Naive thymus-derived CD4-positive, alpha-beta T cell (primary cell): Measurements from ENCODE around the gene LSG1. TPM values are rescaled to one million over a fixed set of nuclear protein-coding genes. Genes with fewer than 3 reads are reported as not detected.

Experiments
- ATAC-seq: fragments of 150-1000 bp; cut with Tn5 transposase; 2 replicates; pipeline ENCODE4 v1.10.0; 2021; ENCODE audit warnings: mild to moderate bottlenecking, moderate library complexity
- CTCF ChIA-PET: fragments of 350-600 bp; sonication (Branson Sonifier 250); formaldehyde crosslinking; loops from one replicate; lab custom pipeline; 2021; ENCODE audit warnings: antibody characterized with exemption; lab: Charles Lee
- POLR2A ChIA-PET: fragments of 350-600 bp; sonication (Branson Sonifier 250); formaldehyde crosslinking; loops from one replicate; lab custom pipeline; 2021; ENCODE audit warnings: antibody characterized with exemption, inconsistent platforms; lab: Charles Lee
- DNase-seq, 9 donors: peaks; one replicate each; pipeline versions ENCODE4 v3.0.0 to v3.0.0-alpha.2; 2020 to 2022; ENCODE audit warnings: mixed read lengths in 1 of 9
- H3K27ac ChIP-seq: one replicate; pipeline ENCODE4 v1.7.0; 2013; ENCODE audit warnings: mild to moderate bottlenecking, low read depth, low read length, moderate library complexity
- H3K27me3 ChIP-seq, 2 donors: one replicate each; pipeline ENCODE4 v1.7.0; 2013; ENCODE audit warnings: low read length in 2 of 2, mild to moderate bottlenecking in 2 of 2, moderate library complexity in 2 of 2; ENCODE audit not compliant: control insufficient read depth in 2 of 2, insufficient read depth in 2 of 2
- H3K36me3 ChIP-seq, 3 experiments: 1 replicate in 2 of 3; 2 replicates in 1 of 3; pipeline ENCODE4 v1.7.0; 2013; ENCODE audit warnings: low read length in 3 of 3, mild to moderate bottlenecking in 3 of 3, moderate library complexity in 1 of 3; ENCODE audit not compliant: insufficient read depth in 3 of 3, control insufficient read depth in 2 of 3
- H3K4me1 ChIP-seq, 2 donors: one replicate each; pipeline ENCODE4 v1.7.0; 2013; ENCODE audit warnings: low read length in 2 of 2, mild to moderate bottlenecking in 2 of 2, moderate library complexity in 1 of 2; ENCODE audit not compliant: control insufficient read depth in 2 of 2, insufficient read depth in 2 of 2
- H3K4me3 ChIP-seq: 2 replicates; pipeline ENCODE4 v1.7.0; 2013; ENCODE audit warnings: mild to moderate bottlenecking, low read length
- H3K9me3 ChIP-seq, 3 experiments: 1 replicate in 2 of 3; 2 replicates in 1 of 3; pipeline ENCODE4 v1.7.0; 2013; ENCODE audit warnings: low read length in 3 of 3; ENCODE audit not compliant: control insufficient read depth in 2 of 3
- H3K27ac Mint-ChIP-seq, 9 donors: one replicate each; pipeline ENCODE4 v1.8.0; 2020 to 2022; ENCODE audit warnings: mixed read lengths in 9 of 9, mild to moderate bottlenecking in 8 of 9, moderate library complexity in 5 of 9, inconsistent platforms in 2 of 9
- H3K27me3 Mint-ChIP-seq, 5 donors: one replicate each; pipeline ENCODE4 v1.8.0; 2021 to 2022; ENCODE audit warnings: mixed read lengths in 5 of 5, mild to moderate bottlenecking in 1 of 5
- H3K36me3 Mint-ChIP-seq, 5 donors: one replicate each; pipeline ENCODE4 v1.8.0; 2020 to 2022; ENCODE audit warnings: mixed read lengths in 5 of 5, mild to moderate bottlenecking in 3 of 5, inconsistent platforms in 1 of 5
- H3K4me1 Mint-ChIP-seq, 7 donors: one replicate each; pipeline ENCODE4 v1.8.0; 2020 to 2022; ENCODE audit warnings: mixed read lengths in 7 of 7, mild to moderate bottlenecking in 3 of 7, inconsistent platforms in 1 of 7
- H3K4me3 Mint-ChIP-seq, 10 donors: one replicate each; pipeline ENCODE4 v1.8.0; 2020 to 2022; ENCODE audit warnings: mild to moderate bottlenecking in 10 of 10, mixed read lengths in 10 of 10, moderate library complexity in 6 of 10, inconsistent platforms in 2 of 10
- H3K9me3 Mint-ChIP-seq, 11 donors: one replicate each; pipeline ENCODE4 v1.8.0; 2020 to 2022; ENCODE audit warnings: mixed read lengths in 11 of 11, mild to moderate bottlenecking in 4 of 11, inconsistent platforms in 1 of 11, moderate library complexity in 1 of 11
- intact Hi-C, 2 donors: fragments of 100-400 bp; cut with micrococcal nuclease; formaldehyde crosslinking; loops; one replicate each; pipeline ENCODE4 v1.15.1; 2023
- polyA plus RNA-seq, 2 donors: library from polyadenylated mRNA; unstranded; fragments of 300-500 nt; fragmentation: Illumina TruSeq; gene quantifications; one replicate each; pipeline ENCODE4 v1.2.3, GENCODE V29; 2021
- total RNA-seq, 6 experiments: library from RNA in 5 of 6; stranded (reverse) in 5 of 6; gene quantifications; 1 replicate in 5 of 6; 2 replicates in 1 of 6; pipeline ENCODE4 v1.2.3 and lab custom pipeline; 2021 to 2026

LSG1 gene
- total and polyA plus RNA-seq, 7 experiments from 2014 or later: 18.4 to 59.2 (median 44.5) TPM

DNA sequence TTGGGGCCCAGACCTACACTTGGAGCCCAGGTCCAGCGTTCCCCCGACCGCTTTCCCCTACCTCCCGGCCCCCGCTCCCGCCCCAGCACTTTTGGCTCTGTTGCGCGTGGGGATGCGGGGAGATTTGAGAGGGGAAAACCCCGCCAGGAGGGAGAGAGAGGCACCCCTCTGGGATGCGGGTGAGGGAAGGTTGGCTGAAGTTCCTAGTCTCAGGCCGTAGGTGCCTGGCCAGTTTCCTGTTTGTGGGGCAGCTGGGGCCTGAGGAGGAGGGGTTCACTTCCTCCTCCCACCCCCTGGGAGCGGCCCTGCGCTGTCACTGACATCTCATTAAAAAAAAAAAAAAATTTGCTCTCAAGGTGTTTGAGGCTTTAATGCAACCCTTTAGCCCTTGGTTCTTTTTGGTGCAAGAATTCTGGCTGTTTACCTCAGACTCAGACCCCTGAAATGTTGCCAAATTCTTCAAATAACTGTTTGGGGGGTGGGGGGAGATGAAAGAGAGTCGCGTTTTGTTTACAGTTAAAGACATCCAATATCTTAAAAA lies 16.3 kb upstream of the LSG1 start:
- Histone ChIP-seq H3K36me3 (no peaks in the 10 kb centered on the region), H3K27ac (peak overlapping the region; percentile 38), H3K27me3 (no peaks in the 10 kb centered on the region), H3K4me3 (peak overlapping the region; percentile 68), H3K4me1 (peaks cover 19 to 20% of the 10 kb centered on the region in 2 donors), H3K9me3 (no peaks in the 10 kb centered on the region)
- peaks cover 0 to 2% (median 0%) of the 10 kb centered on the region in 11 donors for H3K9me3 Mint-ChIP-seq
- H3K27me3 Mint-ChIP-seq: peaks cover 0 to 54% (median 5%) of the 10 kb centered on the region in 5 donors
- H3K36me3 Mint-ChIP-seq: no peaks in the 10 kb centered on the region
- ATAC-seq: peak; percentile 61
- DNase-seq: peak in 3 of 9 donors; percentile 5 to 10 (median 7)
- H3K4me3 Mint-ChIP-seq: peak overlapping the region; percentile 56 to 98 (median 82)
- H3K27ac Mint-ChIP-seq: peak overlapping the region in 1 of 9 donors; percentile 59
- POLR2A ChIA-PET: interaction anchor here (0.6 to 5.0 kb wide), 8 partner anchors 14 to 709 kb away, joined by 3 to 69 read pairs (median 4); partner anchors contain the start of gene LSG1
- H3K4me1 Mint-ChIP-seq: peaks cover 24 to 51% (median 39%) of the 10 kb centered on the region in 7 donors
- intact Hi-C loops: loop anchor here (5.0 kb wide), 3 partner anchors 96 to 754 kb away; partner anchors contain the start of genes ACAP2 (in 1 of the 2) and HES1 (in 1 of the 2)
- CTCF ChIA-PET: interaction anchor here (0.7 to 2.9 kb wide), 4 partner anchors 14 to 581 kb away, joined by 3 to 22 read pairs (median 10); partner anchors contain the start of gene LSG1

GRCh38 chr3:194687638-194688199 lies 15.7 kb upstream of the LSG1 start:
- peaks cover 19 to 24% of the 10 kb centered on the region in 2 donors for H3K4me1 ChIP-seq
- Mint-ChIP-seq H3K27ac (peak overlapping the region in 3 of 9 donors; percentile 59 to 86 (median 82)), H3K9me3 (peaks cover 0 to 2% (median 0%) of the 10 kb centered on the region in 11 donors), H3K4me1 (peaks cover 24 to 56% (median 44%) of the 10 kb centered on the region in 7 donors), H3K4me3 (peak overlapping the region; percentile 78 to 98 (median 88)), H3K27me3 (peaks cover 0 to 58% (median 5%) of the 10 kb centered on the region in 5 donors), H3K36me3 (no peaks in the 10 kb centered on the region)
- no peaks in the 10 kb centered on the region for H3K27me3 ChIP-seq
- intact Hi-C loops: loop anchor here (2.0 to 5.0 kb wide), 4 partner anchors 15 to 755 kb away; partner anchors contain the start of genes ACAP2 (in 1 of the 2), HES1 (in 1 of the 2) and LSG1 (in 1 of the 2)
- H3K36me3 ChIP-seq: no peaks in the 10 kb centered on the region
- ChIA-PET CTCF (interaction anchor here (0.7 to 2.9 kb wide), 4 partner anchors 13 to 582 kb away, joined by 3 to 22 read pairs (median 10); partner anchors contain the start of gene LSG1), POLR2A (interaction anchor here (0.6 to 5.0 kb wide), 11 partner anchors 11 to 709 kb away, joined by 3 to 69 read pairs (median 4); partner anchors contain the start of gene LSG1)
- peak overlapping the region; percentile 68 for H3K4me3 ChIP-seq
- DNase-seq: peak; percentile 18 to 72 (median 50)
- H3K9me3 ChIP-seq: no peaks in the 10 kb centered on the region
- H3K27ac ChIP-seq: peak overlapping the region; percentile 38
- ATAC-seq: peak; percentile 78

DNA sequence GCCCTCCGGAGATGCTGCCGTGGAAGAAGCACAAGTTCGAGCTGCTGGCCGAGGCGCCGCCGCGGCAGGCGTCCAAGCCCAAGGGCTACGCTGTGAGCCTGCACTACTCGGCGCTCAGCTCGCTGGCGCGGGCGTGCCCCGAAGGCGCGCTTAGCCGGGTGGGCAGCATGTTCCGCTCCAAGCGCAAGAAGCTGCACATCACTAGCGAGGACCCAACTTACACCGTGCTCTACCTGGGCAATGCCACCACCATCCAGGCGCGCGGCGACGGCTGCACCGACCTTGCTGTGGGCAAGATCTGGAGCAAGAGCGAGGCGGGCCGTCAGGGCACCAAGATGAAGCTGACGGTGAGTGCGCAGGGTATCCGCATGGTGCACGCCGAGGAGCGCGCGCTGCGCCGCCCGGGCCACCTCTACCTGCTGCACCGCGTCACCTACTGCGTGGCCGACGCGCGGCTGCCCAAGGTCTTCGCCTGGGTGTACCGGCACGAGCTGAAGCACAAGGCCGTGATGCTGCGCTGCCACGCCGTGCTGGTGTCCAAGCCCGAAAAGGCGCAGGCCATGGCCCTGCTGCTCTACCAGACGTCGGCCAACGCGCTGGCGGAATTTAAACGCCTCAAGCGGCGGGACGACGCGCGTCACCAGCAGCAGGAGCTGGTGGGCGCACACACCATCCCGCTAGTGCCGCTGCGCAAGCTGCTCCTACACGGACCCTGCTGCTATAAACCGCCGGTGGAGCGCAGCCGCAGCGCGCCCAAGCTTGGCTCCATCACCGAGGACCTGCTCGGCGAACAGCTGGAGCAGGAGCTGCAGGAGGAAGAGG lies 15.0 kb upstream of the LSG1 start:
- H3K4me1 ChIP-seq: peaks cover 19 to 26% of the 10 kb centered on the region in 2 donors
- H3K27me3 Mint-ChIP-seq: peaks cover 0 to 61% (median 5%) of the 10 kb centered on the region in 5 donors
- intact Hi-C loops: loop anchor here (2.0 to 5.0 kb wide), 4 partner anchors 14 to 755 kb away; partner anchors contain the start of genes ACAP2 (in 1 of the 2), HES1 (in 1 of the 2) and LSG1 (in 1 of the 2)
- H3K27ac Mint-ChIP-seq: peak overlapping the region in 3 of 9 donors; percentile 59 to 86 (median 82)
- H3K36me3 ChIP-seq: no peaks in the 10 kb centered on the region
- ATAC-seq (no peak), DNase-seq (peak in 7 of 9 donors; percentile 17 to 41 (median 28))
- peak overlapping the region; percentile 68 for H3K4me3 ChIP-seq
- CTCF ChIA-PET: interaction anchor here (0.7 to 2.9 kb wide), 5 partner anchors 12 to 420 kb away, joined by 3 to 22 read pairs (median 6); partner anchors contain the start of gene LSG1
- peaks cover 24 to 57% (median 46%) of the 10 kb centered on the region in 7 donors for H3K4me1 Mint-ChIP-seq
- H3K4me3 Mint-ChIP-seq: peak overlapping the region; percentile 78 to 98 (median 90)
- POLR2A ChIA-PET: interaction anchor here (0.5 to 5.0 kb wide), 12 partner anchors 10 to 654 kb away, joined by 3 to 69 read pairs (median 4); partner anchors contain the start of gene LSG1
- H3K27ac ChIP-seq: no peak overlapping the region
- no peaks in the 10 kb centered on the region for H3K27me3 ChIP-seq
- H3K9me3 Mint-ChIP-seq: peaks cover 0 to 2% (median 0%) of the 10 kb centered on the region in 11 donors
- no peaks in the 10 kb centered on the region for H3K9me3 ChIP-seq
- no peaks in the 10 kb centered on the region for H3K36me3 Mint-ChIP-seq

GRCh38 chr3:194686414-194686815 lies 14.4 kb upstream of the LSG1 start:
- intact Hi-C loops: loop anchor here (2.0 to 5.0 kb wide), 4 partner anchors 14 to 756 kb away; partner anchors contain the start of genes ACAP2 (in 1 of the 2), HES1 (in 1 of the 2) and LSG1 (in 1 of the 2)
- Histone ChIP-seq H3K4me3 (peak overlapping the region; percentile 68), H3K4me1 (peaks cover 19 to 26% of the 10 kb centered on the region in 2 donors), H3K36me3 (no peaks in the 10 kb centered on the region), H3K27ac (no peak overlapping the region), H3K9me3 (no peaks in the 10 kb centered on the region), H3K27me3 (no peaks in the 10 kb centered on the region)
- POLR2A ChIA-PET: interaction anchor here (0.5 to 5.0 kb wide), 5 partner anchors 12 to 574 kb away, joined by 3 to 69 read pairs (median 4); partner anchors contain the start of gene LSG1
- H3K27me3 Mint-ChIP-seq: peaks cover 0 to 61% (median 5%) of the 10 kb centered on the region in 5 donors
- H3K36me3 Mint-ChIP-seq: no peaks in the 10 kb centered on the region
- H3K4me3 Mint-ChIP-seq: peak overlapping the region; percentile 81 to 98 (median 92)
- no peak for ATAC-seq
- CTCF ChIA-PET: interaction anchor here (0.7 to 2.9 kb wide), 5 partner anchors 10 to 420 kb away, joined by 3 to 22 read pairs (median 4); partner anchors contain the start of gene LSG1
- peak overlapping the region in 5 of 9 donors; percentile 16 to 79 (median 26) for H3K27ac Mint-ChIP-seq
- peak in 2 of 9 donors; percentile 4 to 17 for DNase-seq
- peaks cover 24 to 57% (median 46%) of the 10 kb centered on the region in 7 donors for H3K4me1 Mint-ChIP-seq
- H3K9me3 Mint-ChIP-seq: peaks cover 0 to 2% (median 0%) of the 10 kb centered on the region in 11 donors

- ChIA-PET CTCF (interaction anchor here (0.7 to 2.9 kb wide), 6 partner anchors 10 to 498 kb away, joined by 3 to 22 read pairs (median 4); partner anchors contain the start of gene LSG1), POLR2A (interaction anchor here (1.0 to 5.0 kb wide), 4 partner anchors 11 to 575 kb away, joined by 3 to 69 read pairs (median 4); partner anchors contain the start of gene LSG1)
- peak within 1 kb of the TSS; percentile 68 for H3K4me3 ChIP-seq
- H3K27ac Mint-ChIP-seq: peak within 1 kb of the TSS in 7 of 9 donors; percentile 16 to 82 (median 67)
- H3K36me3 ChIP-seq: no peaks in the 10 kb centered on the region
- peaks cover 0 to 2% (median 0%) of the 10 kb centered on the region in 11 donors for H3K9me3 Mint-ChIP-seq
- ATAC-seq (peak; percentile 65), DNase-seq (peak in 8 of 9 donors; percentile 37 to 77 (median 50))
- peaks cover 19 to 26% of the 10 kb centered on the region in 2 donors for H3K4me1 ChIP-seq
- intact Hi-C loops: loop anchor here (1.0 to 5.0 kb wide), 8 partner anchors 13 to 756 kb away; partner anchors contain the start of genes LSG1 (in 2 of the 2), ACAP2 (in 1 of the 2) and HES1 (in 1 of the 2)
- H3K27me3 ChIP-seq: no peaks in the 10 kb centered on the region
- peak within 1 kb of the TSS; percentile 81 to 98 (median 92) for H3K4me3 Mint-ChIP-seq
- no peaks in the 10 kb centered on the region for H3K9me3 ChIP-seq
- H3K27ac ChIP-seq: peak within 1 kb of the TSS; percentile 51
- no peaks in the 10 kb centered on the region for H3K36me3 Mint-ChIP-seq
- H3K4me1 Mint-ChIP-seq: peaks cover 24 to 57% (median 46%) of the 10 kb centered on the region in 7 donors
- H3K27me3 Mint-ChIP-seq: peaks cover 0 to 56% (median 5%) of the 10 kb centered on the region in 5 donors
Observed at GRCh38 chr3:194685718-194686413, 13.9 kb upstream of the LSG1 start, which contains the start of gene FAM43A. TSS of gene FAM43A (plus strand) at chr3:194685883. CDS start at chr3:194686827, 944 bp downstream.
